K562 (cell line): ENCODE results near the gene NLRX1. TPM values are rescaled to one million over a fixed set of nuclear protein-coding genes. Genes with fewer than 3 reads are reported as not detected.

Experiments
- ATAC-seq: fragments of 200-7000 bp; cut with Tn5 transposase; 3 replicates; pipeline ENCODE4 v1.9.1; 2020; ENCODE audit warnings: moderate library complexity
- BruUV-seq: library from RNA; stranded (reverse); fragments of 400-500 nt; replicated peaks from 2 replicates; lab custom pipeline; 2021; lab: Mats Ljungman, UMichigan
- CTCF ChIA-PET: fragments of 300-600 bp; formaldehyde crosslinking; extraction: SDS; loops from one replicate; lab custom pipeline; 2021; ENCODE audit warnings: low intra/inter-chr PET ratio; lab: Yijun Ruan, JAX
- POLR2A ChIA-PET: fragments of 300-600, 350-650 bp; sonication (Branson Sonifier 250); formaldehyde crosslinking; extraction: SDS; loops from one replicate; lab custom pipeline; 2021; ENCODE audit warnings: antibody characterized with exemption, inconsistent platforms; lab: Yijun Ruan, JAX
- DNase-seq, 4 experiments: peaks; one replicate each; pipeline versions ENCODE4 v3.0.0 to v3.0.0-alpha.2; 2011 to 2018; ENCODE audit warnings: low spot score in 3 of 4, mixed read lengths in 3 of 4; ENCODE audit errors: extremely low read depth in 1 of 4
- FAIRE-seq: peaks from 2 replicates; lab custom pipeline; 2011; peaks lifted over from hg19 to GRCh38; lab: Jason Lieb, UNC
- H2AFZ ChIP-seq: 2 replicates; pipeline ENCODE4 v1.6.0; 2011; ENCODE audit warnings: low read depth, low read length, control low read depth, inconsistent platforms
- H3K27ac ChIP-seq: fragments of 200-600 bp; 3 replicates; pipeline ENCODE4 v1.8.0; 2011; ENCODE audit warnings: low read depth, mild to moderate bottlenecking, control low read depth, inconsistent platforms, low read length, moderate library complexity, mixed read lengths; ENCODE audit errors: extremely low read depth
- H3K27me3 ChIP-seq, 2 experiments: fragments of 300-600 bp in 1 of 2; 2 replicates in 1 of 2; 3 replicates in 1 of 2; pipeline versions ENCODE4 v1.6.0 to v1.8.0; 2011; ENCODE audit warnings: inconsistent platforms in 2 of 2, low read length in 2 of 2, mild to moderate bottlenecking in 1 of 2, mixed read lengths in 1 of 2, moderate library complexity in 1 of 2; ENCODE audit not compliant: control insufficient read depth in 2 of 2, insufficient read depth in 2 of 2
- H3K36me3 ChIP-seq: fragments of 300-600 bp; 3 replicates; pipeline ENCODE4 v1.8.0; 2011; ENCODE audit warnings: mild to moderate bottlenecking, low read length, inconsistent platforms; ENCODE audit not compliant: control insufficient read depth, insufficient read depth
- H3K4me1 ChIP-seq, 2 experiments: fragments of 200-600 bp in 1 of 2; replicated peaks in 1 of 2; 2 replicates in 1 of 2; 3 replicates in 1 of 2; pipeline versions ENCODE4 v1.5.1 to v1.8.0; 2011; ENCODE audit warnings: inconsistent platforms in 2 of 2, low read length in 2 of 2, mild to moderate bottlenecking in 1 of 2, mixed read lengths in 1 of 2, moderate library complexity in 1 of 2; ENCODE audit not compliant: control insufficient read depth in 2 of 2, insufficient read depth in 2 of 2
- H3K4me2 ChIP-seq: 2 replicates; pipeline ENCODE4 v1.6.1; 2011; ENCODE audit warnings: low read length, control low read depth, inconsistent platforms, mixed read lengths; ENCODE audit not compliant: insufficient read depth
- H3K4me3 ChIP-seq: fragments of 200-600 bp; sonication (generic), shearing (Covaris generic); 2 replicates; pipeline ENCODE4 v1.5.1; 2016; ENCODE audit warnings: control low read depth, inconsistent platforms
- H3K79me2 ChIP-seq: fragments of 200-600 bp; 3 replicates; pipeline ENCODE4 v1.8.0; 2011; ENCODE audit warnings: low read length, inconsistent platforms; ENCODE audit not compliant: control insufficient read depth, insufficient read depth
- H3K9ac ChIP-seq, 2 experiments: 2 replicates each; pipeline versions ENCODE4 v1.6.0 to v1.6.1; 2011; ENCODE audit warnings: low read depth in 2 of 2, low read length in 2 of 2, control low read depth in 1 of 2, inconsistent platforms in 1 of 2, mild to moderate bottlenecking in 1 of 2, mixed read lengths in 1 of 2; ENCODE audit not compliant: insufficient read depth in 1 of 2
- H3K9me1 ChIP-seq: one replicate; pipeline ENCODE4 v1.6.0; 2011; ENCODE audit warnings: inconsistent platforms, mild to moderate bottlenecking, low read length, moderate library complexity; ENCODE audit not compliant: control insufficient read depth, insufficient read depth
- H3K9me3 ChIP-seq: replicated peaks from 2 replicates; pipeline ENCODE4 v1.5.1; 2011; ENCODE audit warnings: low read depth, low read length, inconsistent platforms; ENCODE audit not compliant: control insufficient read depth, insufficient read depth
- H4K20me1 ChIP-seq: replicated peaks from 2 replicates; pipeline ENCODE4 v1.6.1; 2011; ENCODE audit warnings: low read length, inconsistent platforms, mixed read lengths; ENCODE audit not compliant: control insufficient read depth, insufficient read depth
- DNMT1 ChIP-seq: fragments of 450-650 bp; IDR thresholded peaks from 2 replicates; pipeline ENCODE4 v1.6.1; 2016; ENCODE audit warnings: antibody characterized with exemption, mild to moderate bottlenecking
- GABPA ChIP-seq: fragments of 200-800 bp; sonication (Bioruptor generic); conservative IDR thresholded peaks from 2 replicates; pipeline ENCODE4 v1.6.1; 2016; ENCODE audit warnings: low read depth, missing genetic modification characterization, missing compliant biosample characterization
- HDAC6 ChIP-seq: IDR thresholded peaks from 2 replicates; pipeline ENCODE4 v1.6.1; 2012; ENCODE audit warnings: low read depth, mild to moderate bottlenecking, control low read depth, inconsistent platforms, low read length, moderate library complexity
- MCM3 ChIP-seq: fragments of 450-650 bp; IDR thresholded peaks from 2 replicates; pipeline ENCODE4 v1.6.1; 2016
- WGBS: fragments of 100-300 bp; shearing (Covaris generic); methylation state at CpG from one replicate; pipeline ENCODE4 v1.1.6; 2016; ENCODE audit warnings: low coverage, mixed read lengths; ENCODE audit not compliant: insufficient coverage; ENCODE audit errors: missing lambda C conversion rate; 5-methylcytosine and 5-hydroxymethylcytosine counted together
- in situ Hi-C: fragments of 300-500 bp; cut with MboI; formaldehyde crosslinking; loops from 4 replicates; pipeline ENCODE4 v1.15.0; 2018; ENCODE audit warnings: inconsistent platforms, mixed read lengths
- intact Hi-C: fragments of 100-400 bp; cut with micrococcal nuclease; formaldehyde crosslinking; loops from 2 replicates; pipeline ENCODE4 v1.14.2; 2022
- polyA plus RNA-seq, 8 experiments: library from polyadenylated mRNA; depleted of rRNA in 4 of 8; stranded (reverse) in 5 of 8; unstranded in 3 of 8; fragments of >200 nt; fragmentation: Nextera tagmentation in 2 of 8; fragmentation: Illumina TruSeq in 1 of 8; extraction: Ambion mirVana in 2 of 8; extraction: Trizol in 1 of 8; gene quantifications; 2 replicates each; pipeline versions ENCODE4 v1.2.1 to v1.2.3, GENCODE V29; 2011 to 2014; ENCODE audit warnings: inconsistent platforms in 1 of 8, missing spikeins in 1 of 8
- total RNA-seq, 7 experiments: library from RNA; depleted of rRNA in 6 of 7; stranded (reverse); fragments of >200 nt in 6 of 7; fragmentation: Illumina TruSeq in 2 of 7; extraction: Trizol in 2 of 7; gene quantifications; 2 replicates each; pipeline versions ENCODE4 v1.2.1 to v1.2.3, GENCODE V29; 2011 to 2021; ENCODE audit warnings: low replicate concordance in 1 of 7
- TF ChIP-seq, protein P1 (sequence below), 2 experiments: IDR thresholded peaks; 2 replicates each; pipeline ENCODE4 v1.6.1; 2012; ENCODE audit warnings: improper control_type of control experiment in 2 of 2, low read depth in 2 of 2, low read length in 2 of 2, borderline replicate concordance in 1 of 2
- TF ChIP-seq, protein P2 (sequence below): fragments of 450-650 bp; IDR thresholded peaks from 2 replicates; pipeline ENCODE4 v1.6.1; 2016; ENCODE audit warnings: borderline replicate concordance

Gene NLRX1
- total and polyA plus RNA-seq, 9 of the 15 experiments (the other 6 are each of a cell fraction or from before 2014, with no cell fraction given): 0.04 to 2.3 (median 0.69) TPM

DNA sequence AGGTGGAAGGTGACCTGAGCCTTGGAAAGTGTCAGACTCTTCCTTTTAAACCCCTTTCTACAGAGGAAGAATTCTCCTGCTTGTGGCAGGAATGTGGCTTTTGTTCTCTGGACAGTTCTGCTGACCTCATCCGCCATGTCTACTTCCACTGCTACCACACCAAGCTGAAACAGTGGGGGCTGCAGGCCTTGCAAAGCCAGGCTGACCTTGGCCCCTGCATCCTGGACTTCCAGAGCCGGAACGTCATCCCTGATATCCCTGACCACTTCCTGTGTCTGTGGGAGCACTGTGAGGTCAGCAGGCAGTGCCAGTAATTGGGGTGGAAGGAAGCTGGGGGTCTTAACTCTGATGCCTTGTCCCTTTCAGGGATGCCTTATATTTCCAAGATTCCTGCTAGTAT lies 37.9 kb upstream of the NLRX1 start:
- TF ChIP-seq HDAC6 (no peak), DNMT1 (no peak), MCM3 (no peak), GABPA (tag) (peak; percentile 55)
- TF ChIP-seq, protein P1, sequence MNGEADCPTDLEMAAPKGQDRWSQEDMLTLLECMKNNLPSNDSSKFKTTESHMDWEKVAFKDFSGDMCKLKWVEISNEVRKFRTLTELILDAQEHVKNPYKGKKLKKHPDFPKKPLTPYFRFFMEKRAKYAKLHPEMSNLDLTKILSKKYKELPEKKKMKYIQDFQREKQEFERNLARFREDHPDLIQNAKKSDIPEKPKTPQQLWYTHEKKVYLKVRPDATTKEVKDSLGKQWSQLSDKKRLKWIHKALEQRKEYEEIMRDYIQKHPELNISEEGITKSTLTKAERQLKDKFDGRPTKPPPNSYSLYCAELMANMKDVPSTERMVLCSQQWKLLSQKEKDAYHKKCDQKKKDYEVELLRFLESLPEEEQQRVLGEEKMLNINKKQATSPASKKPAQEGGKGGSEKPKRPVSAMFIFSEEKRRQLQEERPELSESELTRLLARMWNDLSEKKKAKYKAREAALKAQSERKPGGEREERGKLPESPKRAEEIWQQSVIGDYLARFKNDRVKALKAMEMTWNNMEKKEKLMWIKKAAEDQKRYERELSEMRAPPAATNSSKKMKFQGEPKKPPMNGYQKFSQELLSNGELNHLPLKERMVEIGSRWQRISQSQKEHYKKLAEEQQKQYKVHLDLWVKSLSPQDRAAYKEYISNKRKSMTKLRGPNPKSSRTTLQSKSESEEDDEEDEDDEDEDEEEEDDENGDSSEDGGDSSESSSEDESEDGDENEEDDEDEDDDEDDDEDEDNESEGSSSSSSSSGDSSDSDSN (IDR thresholded peaks at IDR 0.05; ENCODE audit: borderline replicate concordance in 1 of 2, low read depth in 2 of 2, low read length in 2 of 2): no peak
- TF ChIP-seq, protein P2, sequence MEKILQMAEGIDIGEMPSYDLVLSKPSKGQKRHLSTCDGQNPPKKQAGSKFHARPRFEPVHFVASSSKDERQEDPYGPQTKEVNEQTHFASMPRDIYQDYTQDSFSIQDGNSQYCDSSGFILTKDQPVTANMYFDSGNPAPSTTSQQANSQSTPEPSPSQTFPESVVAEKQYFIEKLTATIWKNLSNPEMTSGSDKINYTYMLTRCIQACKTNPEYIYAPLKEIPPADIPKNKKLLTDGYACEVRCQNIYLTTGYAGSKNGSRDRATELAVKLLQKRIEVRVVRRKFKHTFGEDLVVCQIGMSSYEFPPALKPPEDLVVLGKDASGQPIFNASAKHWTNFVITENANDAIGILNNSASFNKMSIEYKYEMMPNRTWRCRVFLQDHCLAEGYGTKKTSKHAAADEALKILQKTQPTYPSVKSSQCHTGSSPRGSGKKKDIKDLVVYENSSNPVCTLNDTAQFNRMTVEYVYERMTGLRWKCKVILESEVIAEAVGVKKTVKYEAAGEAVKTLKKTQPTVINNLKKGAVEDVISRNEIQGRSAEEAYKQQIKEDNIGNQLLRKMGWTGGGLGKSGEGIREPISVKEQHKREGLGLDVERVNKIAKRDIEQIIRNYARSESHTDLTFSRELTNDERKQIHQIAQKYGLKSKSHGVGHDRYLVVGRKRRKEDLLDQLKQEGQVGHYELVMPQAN: no peak
- WGBS: 67% methylated on average over 3 of the region's 3 CpGs
- no peak for ATAC-seq
- no peaks in the 10 kb centered on the region for H3K9me3 ChIP-seq
- ChIA-PET CTCF (no interaction called here), POLR2A (interaction anchor here (0.6 kb wide), 1 partner anchor 19 kb away, joined by 3 read pairs; no protein-coding TSS in a partner anchor)
- peaks cover 44% of the 10 kb centered on the region; the same call in 2 of the 3 replicates for H3K36me3 ChIP-seq
- in situ Hi-C loops (no loop called here), intact Hi-C loops (no loop called here)
- no TSS peak for BruUV-seq
- no peak for DNase-seq
- no peaks in the 10 kb centered on the region for H3K27me3 ChIP-seq
- H3K9ac ChIP-seq: peak overlapping the region in 1 of 2 experiments; percentile 52; a peak in 1 of 4 replicates
- H3K79me2 ChIP-seq: no peaks in the 10 kb centered on the region
- H2AFZ ChIP-seq: no peak overlapping the region
- no peak for FAIRE-seq
- H3K4me3 ChIP-seq: no peak overlapping the region
- H3K4me2 ChIP-seq: no peak overlapping the region
- H3K9me1 ChIP-seq: no peaks in the 10 kb centered on the region
- no peaks in the 10 kb centered on the region for H4K20me1 ChIP-seq
- H3K27ac ChIP-seq: no peak overlapping the region
- no peaks in the 10 kb centered on the region; a peak in 2 of 5 replicates for H3K4me1 ChIP-seq
